GM12875 (cell line): ENCODE measurements around the gene P2RX3.

Experiments used
- H3K4me3 ChIP-seq: one replicate; pipeline ENCODE4 v1.5.1; 2011; ENCODE audit warnings: low read depth, low read length, control low read depth
- TF ChIP-seq, protein P1 (sequence below): IDR thresholded peaks from 2 replicates; pipeline ENCODE4 v1.5.1; 2011; ENCODE audit warnings: low read depth, mild to moderate bottlenecking, control low read depth, inconsistent platforms, low read length, moderate library complexity, borderline replicate concordance; ENCODE audit not compliant: insufficient read depth

The P2RX3 gene

GRCh38 chr11:57386178-57386940, 48.2 kb downstream of the P2RX3 start:
- TF ChIP-seq, protein P1, sequence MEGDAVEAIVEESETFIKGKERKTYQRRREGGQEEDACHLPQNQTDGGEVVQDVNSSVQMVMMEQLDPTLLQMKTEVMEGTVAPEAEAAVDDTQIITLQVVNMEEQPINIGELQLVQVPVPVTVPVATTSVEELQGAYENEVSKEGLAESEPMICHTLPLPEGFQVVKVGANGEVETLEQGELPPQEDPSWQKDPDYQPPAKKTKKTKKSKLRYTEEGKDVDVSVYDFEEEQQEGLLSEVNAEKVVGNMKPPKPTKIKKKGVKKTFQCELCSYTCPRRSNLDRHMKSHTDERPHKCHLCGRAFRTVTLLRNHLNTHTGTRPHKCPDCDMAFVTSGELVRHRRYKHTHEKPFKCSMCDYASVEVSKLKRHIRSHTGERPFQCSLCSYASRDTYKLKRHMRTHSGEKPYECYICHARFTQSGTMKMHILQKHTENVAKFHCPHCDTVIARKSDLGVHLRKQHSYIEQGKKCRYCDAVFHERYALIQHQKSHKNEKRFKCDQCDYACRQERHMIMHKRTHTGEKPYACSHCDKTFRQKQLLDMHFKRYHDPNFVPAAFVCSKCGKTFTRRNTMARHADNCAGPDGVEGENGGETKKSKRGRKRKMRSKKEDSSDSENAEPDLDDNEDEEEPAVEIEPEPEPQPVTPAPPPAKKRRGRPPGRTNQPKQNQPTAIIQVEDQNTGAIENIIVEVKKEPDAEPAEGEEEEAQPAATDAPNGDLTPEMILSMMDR: no peak

DNA sequence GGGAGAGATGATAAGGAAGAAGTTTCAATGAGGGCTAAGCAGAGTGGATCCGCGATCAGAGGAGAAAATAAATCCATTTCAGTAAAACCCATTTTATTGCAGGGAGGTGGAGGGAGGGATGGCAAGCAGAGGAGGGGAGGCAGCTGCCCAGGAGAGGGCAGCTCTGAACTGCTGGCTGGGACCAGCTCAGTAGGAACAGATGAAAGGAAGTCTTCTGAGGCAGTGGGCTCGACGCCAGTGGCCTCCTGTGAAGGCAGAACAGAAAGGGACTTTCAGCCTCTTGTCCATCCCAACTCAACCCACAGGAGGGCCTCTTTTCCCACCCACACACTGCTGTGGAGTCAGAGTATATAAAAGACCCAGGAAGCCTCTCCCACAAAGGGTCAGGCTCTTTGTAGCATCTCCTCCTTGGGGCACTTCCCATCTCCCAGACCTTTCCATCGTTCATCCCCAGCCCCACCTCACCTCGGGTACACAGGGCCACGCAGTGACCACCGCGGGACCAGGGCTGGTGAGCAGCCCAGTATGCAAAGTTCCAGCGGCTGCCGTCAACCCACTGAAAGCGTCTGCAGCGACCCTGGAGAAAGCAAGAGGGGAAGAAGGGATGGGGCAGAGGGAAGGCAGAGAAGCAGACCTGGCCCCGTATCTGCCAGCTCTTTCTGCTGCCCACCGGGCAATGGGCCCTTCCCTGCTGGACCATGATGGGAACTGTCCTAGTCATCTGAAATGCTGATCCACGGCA, 49.3 kb downstream of the P2RX3 start:
- H3K4me3 ChIP-seq: no peak overlapping the region
- TF ChIP-seq, protein P1: no peak

More at GRCh38 chr11:57386178-57386940, 48.2 kb downstream of the P2RX3 start:
- H3K4me3 ChIP-seq: no peak overlapping the region

GRCh38 chr11:57390535-57390934, 52.4 kb downstream of the P2RX3 start, which contains the start of gene PRG2:
PRG2 (minus strand) TSS chr11:57390650; CDS start chr11:57389944, 706 bp downstream.
- H3K4me3 ChIP-seq: no peak within 1 kb of the TSS
- TF ChIP-seq, protein P1: no peak

GRCh38 chr11:57391111-57391510, 53.0 kb downstream of the P2RX3 start:
- H3K4me3 ChIP-seq: no peak overlapping the region
- TF ChIP-seq, protein P1: no peak

DNA sequence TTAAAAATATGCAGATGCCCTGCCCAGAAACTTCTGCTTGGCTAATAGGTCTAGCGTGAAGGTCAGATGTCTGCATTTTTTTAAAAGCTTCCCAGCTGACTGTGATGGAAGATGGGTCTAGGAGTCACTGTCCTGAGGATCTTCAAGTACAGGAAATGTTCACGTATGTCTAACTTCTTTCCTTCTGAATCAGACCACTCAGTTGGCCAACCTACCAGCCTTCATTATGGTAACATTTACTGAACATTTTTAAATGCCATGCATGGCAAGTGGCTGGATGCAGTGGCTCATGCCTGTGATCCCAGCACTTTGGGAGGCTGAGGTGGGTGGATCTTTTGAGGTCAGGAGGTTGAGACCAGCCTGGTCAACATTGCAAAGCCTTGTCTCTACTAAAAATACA, 53.4 kb downstream of the P2RX3 start:
- TF ChIP-seq, protein P1: no peak
- no peak overlapping the region for H3K4me3 ChIP-seq

DNA sequence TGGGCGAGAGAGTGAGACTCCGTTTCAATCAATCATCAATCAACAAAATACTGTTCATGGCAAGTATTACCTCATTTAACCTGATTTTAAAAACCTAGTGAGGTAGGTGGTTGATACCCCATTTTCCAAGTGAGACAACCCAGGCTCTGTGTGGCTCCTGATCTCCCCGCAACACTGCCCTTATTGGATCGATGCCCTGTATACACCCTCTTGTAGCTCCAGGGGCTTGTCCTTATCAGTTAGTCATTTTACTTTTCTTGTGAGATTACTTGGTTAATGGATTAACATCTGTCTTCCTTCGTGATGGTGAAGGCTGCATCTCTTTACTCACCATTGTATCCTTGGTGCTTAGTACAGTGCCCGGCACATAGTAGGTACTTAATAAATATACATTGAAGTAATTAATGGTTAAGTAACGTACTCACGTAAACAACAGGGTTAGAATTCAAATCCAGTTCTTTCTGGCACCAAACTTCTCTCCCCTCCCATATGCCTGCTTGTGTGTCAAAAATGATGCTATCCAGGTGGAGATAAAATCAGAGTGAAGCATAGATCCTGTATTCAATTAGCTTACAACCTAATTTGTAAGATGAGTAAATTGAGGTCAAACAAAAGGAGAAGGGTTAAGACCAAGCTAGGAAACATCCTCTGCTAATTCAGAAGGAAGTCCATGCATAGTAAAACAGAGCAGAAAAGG, 54.1 kb downstream of the P2RX3 start:
- TF ChIP-seq, protein P1: no peak
- H3K4me3 ChIP-seq: no peak overlapping the region
